Measurements from ENCODE around the gene SMS. TPM values are rescaled to one million over a fixed set of nuclear protein-coding genes. Genes with fewer than 3 reads are reported as not detected.

Gene SMS
- total and polyA plus RNA-seq, 2 donors (not counting 1 experiment from before 2014, with no cell fraction given), result 129 to 252 TPM

- no peak overlapping the region for H3K4me3 ChIP-seq (replicated peaks in 1 of 4; ENCODE audit: control extremely low read depth in 1 of 4, insufficient read depth in 1 of 4, low read depth in 3 of 4, low read length in 4 of 4)
- H4K20me1 ChIP-seq (ENCODE audit: control insufficient read depth, extremely low read depth, insufficient read depth, low read length), result no peaks in the 10 kb centered on the region
- no peaks in the 10 kb centered on the region for H3K27me3 ChIP-seq (ENCODE audit: control insufficient read depth, insufficient read depth, low read length)
- H3K4me1 ChIP-seq (ENCODE audit: control insufficient read depth, extremely low read depth, insufficient read depth, low read length), result no peaks in the 10 kb centered on the region
- DNase-seq (ENCODE audit: low read depth in 2 of 2), result no peak
- H2AFZ ChIP-seq (ENCODE audit: low read length), result no peak overlapping the region
- no peaks in the 10 kb centered on the region for H3K79me2 ChIP-seq (ENCODE audit: control insufficient read depth, insufficient read depth, low read length)
- H3K9ac ChIP-seq (ENCODE audit: insufficient read depth, low read length), result no peak overlapping the region
- TF ChIP-seq CTCF (conservative IDR thresholded peaks at IDR 0.05 in 1 of 2, IDR thresholded peaks at IDR 0.05 in 1 of 2; ENCODE audit: low read depth in 1 of 2, low read length in 2 of 2) (no peak), EZH2 (IDR thresholded peaks at IDR 0.05; ENCODE audit: low read length, missing control alignments) (no peak)
- H3K4me2 ChIP-seq (ENCODE audit: extremely low read depth, insufficient read depth, low read length), result no peak overlapping the region
- H3K27ac ChIP-seq (ENCODE audit: insufficient read depth, low read length), result no peak overlapping the region
- no peaks in the 10 kb centered on the region for H3K36me3 ChIP-seq (ENCODE audit: control insufficient read depth, insufficient read depth, low read length)
- H3K9me3 ChIP-seq (ENCODE audit: control insufficient read depth, insufficient read depth, low read depth, low read length), result no peaks in the 10 kb centered on the region
These were observed 92.0 kb downstream of the SMS start for GRCh38 chrX:22032506-22032905.

GRCh38 chrX:22033818-22034217 lies 93.3 kb downstream of the SMS start:
- H3K9ac ChIP-seq (ENCODE audit: insufficient read depth, low read length), result no peak overlapping the region
- no peaks in the 10 kb centered on the region for H3K9me3 ChIP-seq (ENCODE audit: control insufficient read depth, insufficient read depth, low read depth, low read length)
- no peaks in the 10 kb centered on the region for H3K79me2 ChIP-seq (ENCODE audit: control insufficient read depth, insufficient read depth, low read length)
- DNase-seq (ENCODE audit: low read depth in 2 of 2), result no peak
- H3K4me3 ChIP-seq (replicated peaks in 1 of 4; ENCODE audit: control extremely low read depth in 1 of 4, insufficient read depth in 1 of 4, low read depth in 3 of 4, low read length in 4 of 4), result no peak overlapping the region
- no peak overlapping the region for H3K27ac ChIP-seq (ENCODE audit: insufficient read depth, low read length)
- no peaks in the 10 kb centered on the region for H3K36me3 ChIP-seq (ENCODE audit: control insufficient read depth, insufficient read depth, low read length)
- H4K20me1 ChIP-seq (ENCODE audit: control insufficient read depth, extremely low read depth, insufficient read depth, low read length), result no peaks in the 10 kb centered on the region
- no peak overlapping the region for H3K4me2 ChIP-seq (ENCODE audit: extremely low read depth, insufficient read depth, low read length)
- no peaks in the 10 kb centered on the region for H3K4me1 ChIP-seq (ENCODE audit: control insufficient read depth, extremely low read depth, insufficient read depth, low read length)
- TF ChIP-seq CTCF (conservative IDR thresholded peaks at IDR 0.05 in 1 of 2, IDR thresholded peaks at IDR 0.05 in 1 of 2; ENCODE audit: low read depth in 1 of 2, low read length in 2 of 2), result no peak
- no peak for TF ChIP-seq EZH2 (IDR thresholded peaks at IDR 0.05; ENCODE audit: low read length, missing control alignments)
- no peaks in the 10 kb centered on the region for H3K27me3 ChIP-seq (ENCODE audit: control insufficient read depth, insufficient read depth, low read length)
- H2AFZ ChIP-seq (ENCODE audit: low read length), result no peak overlapping the region

GRCh38 chrX:22035236-22035635 lies 94.7 kb downstream of the SMS start:
- H3K27me3 ChIP-seq (ENCODE audit: control insufficient read depth, insufficient read depth, low read length), result no peaks in the 10 kb centered on the region
- TF ChIP-seq CTCF (conservative IDR thresholded peaks at IDR 0.05 in 1 of 2, IDR thresholded peaks at IDR 0.05 in 1 of 2; ENCODE audit: low read depth in 1 of 2, low read length in 2 of 2) (no peak), EZH2 (IDR thresholded peaks at IDR 0.05; ENCODE audit: low read length, missing control alignments) (no peak)
- no peak overlapping the region for H3K27ac ChIP-seq (ENCODE audit: insufficient read depth, low read length)
- H3K79me2 ChIP-seq (ENCODE audit: control insufficient read depth, insufficient read depth, low read length), result no peaks in the 10 kb centered on the region
- no peaks in the 10 kb centered on the region for H3K4me1 ChIP-seq (ENCODE audit: control insufficient read depth, extremely low read depth, insufficient read depth, low read length)
- no peaks in the 10 kb centered on the region for H4K20me1 ChIP-seq (ENCODE audit: control insufficient read depth, extremely low read depth, insufficient read depth, low read length)
- no peak overlapping the region for H3K9ac ChIP-seq (ENCODE audit: insufficient read depth, low read length)
- no peak overlapping the region for H3K4me2 ChIP-seq (ENCODE audit: extremely low read depth, insufficient read depth, low read length)
- H2AFZ ChIP-seq (ENCODE audit: low read length), result no peak overlapping the region
- no peaks in the 10 kb centered on the region for H3K36me3 ChIP-seq (ENCODE audit: control insufficient read depth, insufficient read depth, low read length)
- H3K4me3 ChIP-seq (replicated peaks in 1 of 4; ENCODE audit: control extremely low read depth in 1 of 4, insufficient read depth in 1 of 4, low read depth in 3 of 4, low read length in 4 of 4), result no peak overlapping the region
- no peaks in the 10 kb centered on the region for H3K9me3 ChIP-seq (ENCODE audit: control insufficient read depth, insufficient read depth, low read depth, low read length)
- DNase-seq (ENCODE audit: low read depth in 2 of 2), result no peak
